KOPT-K1 (cell line): ENCODE measurements around the gene NRDE2.

Source experiments
- H3K27ac ChIP-seq: fragments of 200-600 bp; sonication (generic); 2 replicates; pipeline ENCODE4 v1.5.1; 2016; ENCODE audit warnings: antibody characterized with exemption, mild to moderate bottlenecking, low read depth, low read length; ENCODE audit not compliant: poor library complexity, severe bottlenecking
- H3K36me3 ChIP-seq: fragments of 200-600 bp; sonication (generic); 2 replicates; pipeline ENCODE4 v1.5.1; 2017; ENCODE audit warnings: antibody characterized with exemption, mild to moderate bottlenecking, low read length, moderate library complexity; ENCODE audit not compliant: insufficient read depth
- H3K9me3 ChIP-seq: fragments of 200-600 bp; sonication (generic); 2 replicates; pipeline ENCODE4 v1.5.1; 2017; ENCODE audit warnings: antibody characterized with exemption, low read length, mild to moderate bottlenecking; ENCODE audit not compliant: insufficient read depth, poor library complexity, severe bottlenecking

The NRDE2 gene

DNA sequence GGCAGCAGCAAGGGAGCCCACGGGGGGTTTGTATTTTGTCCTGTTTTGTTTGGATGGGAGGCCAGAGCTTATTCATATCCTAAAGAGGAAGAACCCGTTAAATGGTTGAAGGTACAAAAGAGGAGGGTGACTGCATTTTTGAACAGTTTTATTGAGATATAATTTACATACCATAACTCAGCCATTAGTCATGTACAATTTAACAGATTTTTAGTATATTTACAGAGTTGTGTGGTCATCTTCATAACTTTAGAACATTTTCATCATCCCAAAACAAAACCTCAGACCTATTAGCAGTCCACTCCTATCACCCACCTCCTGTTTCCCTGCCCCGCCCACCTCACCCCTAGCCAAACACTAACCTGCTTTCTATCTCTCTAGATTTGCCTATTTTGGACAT lies 12.6 kb downstream of the NRDE2 start:
- no peak overlapping the region for H3K27ac ChIP-seq
- peaks cover 61% of the 10 kb centered on the region for H3K36me3 ChIP-seq

DNA sequence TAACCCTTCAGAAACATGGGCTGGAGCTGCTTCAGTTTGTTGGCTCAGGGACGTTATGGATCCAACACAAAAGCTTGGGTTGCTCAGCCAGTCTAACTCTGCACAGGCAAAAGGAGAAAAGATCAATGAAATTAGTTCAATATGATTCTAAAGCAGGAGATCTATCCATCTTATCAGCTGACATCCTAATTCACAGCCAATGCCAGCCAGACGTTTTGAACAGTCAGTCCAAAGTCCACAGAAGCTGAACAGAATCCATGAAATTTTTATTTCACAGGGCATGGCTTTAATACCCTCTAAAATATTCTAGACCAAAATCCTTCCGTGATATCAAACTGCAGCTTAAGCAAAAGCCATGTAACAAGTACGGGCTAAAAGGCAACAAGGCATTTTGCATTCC lies 13.7 kb downstream of the NRDE2 start:
- Histone ChIP-seq H3K36me3 (peaks cover 73% of the 10 kb centered on the region), H3K9me3 (peaks cover 14% of the 10 kb centered on the region), H3K27ac (no peak overlapping the region)

More for the DNA sequence above, 12.6 kb downstream of the NRDE2 start:
- peaks cover 14% of the 10 kb centered on the region for H3K9me3 ChIP-seq

DNA sequence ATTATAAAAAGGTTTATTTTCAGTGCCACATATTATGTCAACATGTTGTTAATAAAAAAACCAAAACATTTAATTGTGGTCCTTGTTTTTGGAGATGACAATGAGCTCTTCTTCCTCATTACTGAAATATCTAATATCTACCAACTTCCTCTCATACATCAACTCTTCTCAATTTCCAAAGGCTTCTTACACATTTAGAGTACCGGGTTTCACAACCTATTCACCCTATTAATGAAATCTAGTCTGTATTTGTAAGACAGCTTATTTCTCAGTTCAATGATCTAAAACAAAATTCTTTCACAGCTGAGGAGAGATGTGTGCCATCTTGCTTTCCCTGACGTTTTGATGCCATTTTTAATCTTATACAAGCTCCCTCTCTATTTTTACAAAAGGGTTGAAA lies 14.5 kb downstream of the NRDE2 start:
- H3K27ac ChIP-seq: no peak overlapping the region
- H3K9me3 ChIP-seq: peaks cover 14% of the 10 kb centered on the region
- peaks cover 80% of the 10 kb centered on the region for H3K36me3 ChIP-seq

DNA sequence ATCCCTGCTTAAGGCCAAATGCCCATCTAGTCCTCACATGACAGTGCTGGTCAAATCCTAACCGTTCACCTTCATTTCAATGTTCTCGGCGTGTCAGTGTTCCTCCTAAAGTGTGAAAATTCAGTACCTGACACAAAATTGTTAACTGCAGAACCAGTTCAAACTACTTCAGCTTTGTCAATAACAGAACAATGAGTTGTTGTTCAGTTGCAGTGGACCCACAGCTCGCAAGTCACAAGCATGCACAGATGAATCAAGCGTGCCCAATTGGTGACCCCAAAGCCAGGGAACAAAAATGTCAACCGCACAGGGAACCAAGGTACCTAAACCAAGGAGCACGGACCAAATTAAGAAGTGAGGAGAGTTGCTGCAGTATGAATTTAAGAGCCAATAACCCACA lies 23.2 kb downstream of the NRDE2 start:
- peaks cover 94% of the 10 kb centered on the region for H3K36me3 ChIP-seq
- H3K9me3 ChIP-seq: no peaks in the 10 kb centered on the region

DNA sequence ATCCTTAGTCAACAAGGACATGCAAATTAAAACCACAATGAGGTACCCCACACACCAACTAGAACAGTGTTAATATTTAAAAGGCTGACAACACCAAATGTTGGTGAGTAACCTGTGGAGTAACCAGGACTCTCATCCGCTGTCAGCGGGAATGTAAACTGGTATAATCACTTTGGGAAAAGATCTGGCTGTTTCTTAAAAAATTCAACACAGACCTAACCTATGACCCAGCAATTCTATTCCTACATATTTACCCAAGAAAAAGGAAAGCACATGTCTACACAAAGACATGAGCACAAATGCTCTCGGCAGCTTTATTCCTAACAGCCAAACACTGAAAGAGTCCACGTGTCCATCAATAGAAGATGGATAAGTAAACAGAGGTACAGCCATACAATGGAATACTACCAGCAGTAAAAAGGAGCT lies 26.6 kb downstream of the NRDE2 start:
- H3K9me3 ChIP-seq: no peaks in the 10 kb centered on the region
- peaks cover 90% of the 10 kb centered on the region for H3K36me3 ChIP-seq
- no peak overlapping the region for H3K27ac ChIP-seq

More for the DNA sequence above, 23.2 kb downstream of the NRDE2 start:
- H3K27ac ChIP-seq: no peak overlapping the region

DNA sequence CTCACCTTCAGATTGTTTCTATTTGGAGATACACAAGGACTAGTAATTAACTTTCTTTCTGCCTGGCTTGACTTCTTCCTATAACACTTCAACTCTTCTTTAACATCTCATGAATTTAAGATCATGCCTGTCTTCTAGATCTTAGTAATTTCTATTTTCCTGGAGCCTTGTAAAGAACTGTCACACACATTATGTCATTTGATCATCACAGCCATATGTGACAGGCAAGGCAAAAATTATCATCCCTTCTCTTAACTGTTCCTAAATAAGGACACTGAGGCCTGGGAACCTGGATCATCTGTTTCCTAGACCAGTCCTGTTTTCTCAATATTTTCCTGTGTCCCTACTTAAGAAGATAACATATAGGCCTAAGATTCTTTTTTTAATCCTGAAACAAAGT lies 27.2 kb downstream of the NRDE2 start:
- peaks cover 89% of the 10 kb centered on the region for H3K36me3 ChIP-seq
- H3K9me3 ChIP-seq: no peaks in the 10 kb centered on the region
- no peak overlapping the region for H3K27ac ChIP-seq

DNA sequence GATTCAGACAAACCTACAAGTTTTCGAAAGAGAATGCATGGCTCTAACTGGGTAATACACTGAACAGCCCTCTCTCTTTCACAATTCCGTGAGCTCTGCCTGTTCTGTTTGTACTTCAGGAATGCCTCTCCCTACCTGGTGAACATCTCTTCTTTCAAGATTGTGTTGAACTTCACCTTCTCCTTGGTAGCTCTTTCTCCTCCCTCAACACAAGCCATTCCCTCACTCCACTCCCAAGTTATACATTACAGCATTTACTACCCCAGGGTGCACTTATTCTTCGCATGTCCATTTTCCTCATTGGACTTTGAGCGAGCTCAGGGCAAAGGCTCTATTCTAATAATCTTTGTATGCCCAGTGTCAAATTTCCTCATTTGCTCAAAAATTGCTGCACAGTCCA lies 28.3 kb downstream of the NRDE2 start:
- Histone ChIP-seq H3K27ac (no peak overlapping the region), H3K36me3 (peaks cover 89% of the 10 kb centered on the region), H3K9me3 (no peaks in the 10 kb centered on the region)

DNA sequence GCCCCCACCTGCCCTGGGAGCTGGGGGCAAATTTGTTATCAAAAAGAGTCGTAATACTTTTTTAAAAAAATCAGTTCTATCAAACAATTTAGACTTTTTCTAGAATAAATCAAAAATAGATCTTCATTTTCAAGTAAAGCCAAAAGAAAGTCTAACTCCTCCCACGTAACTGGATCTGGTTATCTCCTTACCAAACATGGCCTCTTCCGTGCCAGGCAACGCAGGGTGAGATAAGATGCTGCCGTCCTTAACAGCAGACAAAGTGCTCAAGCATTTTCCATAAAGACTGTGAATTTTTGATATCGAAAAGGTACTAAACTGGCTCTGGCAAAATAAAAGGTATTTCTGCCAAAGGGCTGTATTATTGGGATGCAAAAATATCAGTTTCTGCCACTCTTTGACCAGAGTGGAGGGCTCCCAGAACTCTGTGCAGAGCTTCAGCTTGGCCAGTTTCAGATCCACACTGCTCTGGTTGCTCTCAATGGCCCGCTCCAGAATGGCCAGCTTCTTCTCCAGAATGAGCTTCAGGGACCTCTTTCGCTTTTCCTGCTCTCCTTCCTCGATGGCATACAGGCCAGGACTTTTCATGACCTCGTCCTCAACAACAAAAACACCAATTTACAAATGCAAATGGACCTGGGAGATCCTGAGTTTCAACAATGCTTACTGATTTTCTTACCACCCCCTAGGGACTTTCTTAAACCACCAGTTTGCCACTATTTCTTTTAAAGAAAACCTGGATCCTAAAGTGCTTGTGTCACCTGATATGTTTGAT lies 29.0 kb downstream of the NRDE2 start:
- Histone ChIP-seq H3K36me3 (peaks cover 89% of the 10 kb centered on the region), H3K9me3 (no peaks in the 10 kb centered on the region), H3K27ac (no peak overlapping the region)

DNA sequence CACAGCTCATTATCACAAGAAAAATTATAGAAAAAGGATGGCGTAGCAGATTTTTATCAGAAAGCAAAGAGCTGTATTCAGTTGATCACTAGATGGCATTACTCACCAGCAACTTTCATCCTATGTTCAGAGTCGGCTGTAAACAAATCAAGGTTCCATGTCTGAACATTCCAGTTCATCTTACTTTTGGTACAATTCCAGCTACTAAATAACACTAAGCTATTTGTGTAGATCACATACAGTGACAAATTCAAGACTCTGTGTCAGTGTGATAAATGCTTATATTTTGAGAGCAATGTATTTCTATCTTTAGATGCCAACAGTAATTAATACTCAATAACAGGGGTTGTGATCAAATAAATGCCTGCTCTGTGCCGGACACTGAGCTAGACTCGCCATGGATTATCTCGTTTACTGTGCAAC lies 30.1 kb downstream of the NRDE2 start:
- Histone ChIP-seq H3K27ac (no peak overlapping the region), H3K9me3 (no peaks in the 10 kb centered on the region), H3K36me3 (peaks cover 92% of the 10 kb centered on the region)

DNA sequence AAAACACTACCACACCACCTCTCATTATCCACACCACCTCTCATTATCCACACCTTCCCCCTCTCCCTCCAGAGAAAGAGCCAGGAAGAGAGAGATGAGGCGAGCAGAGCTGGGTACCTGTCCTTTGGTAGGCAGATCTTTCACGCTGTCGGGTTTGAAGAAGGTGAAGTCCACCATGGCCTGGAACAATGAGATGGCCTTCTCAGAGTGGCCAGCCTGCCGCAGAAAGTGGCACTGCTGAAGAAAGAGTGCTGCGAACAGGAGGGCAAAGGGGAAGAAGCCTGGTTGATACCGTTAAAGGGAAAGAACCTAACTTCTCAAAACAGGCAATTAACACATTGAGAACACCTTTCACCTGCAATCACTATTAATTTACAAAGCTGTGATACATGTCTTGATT lies 30.6 kb downstream of the NRDE2 start:
- Histone ChIP-seq H3K36me3 (peaks cover 92% of the 10 kb centered on the region), H3K27ac (no peak overlapping the region), H3K9me3 (no peaks in the 10 kb centered on the region)

DNA sequence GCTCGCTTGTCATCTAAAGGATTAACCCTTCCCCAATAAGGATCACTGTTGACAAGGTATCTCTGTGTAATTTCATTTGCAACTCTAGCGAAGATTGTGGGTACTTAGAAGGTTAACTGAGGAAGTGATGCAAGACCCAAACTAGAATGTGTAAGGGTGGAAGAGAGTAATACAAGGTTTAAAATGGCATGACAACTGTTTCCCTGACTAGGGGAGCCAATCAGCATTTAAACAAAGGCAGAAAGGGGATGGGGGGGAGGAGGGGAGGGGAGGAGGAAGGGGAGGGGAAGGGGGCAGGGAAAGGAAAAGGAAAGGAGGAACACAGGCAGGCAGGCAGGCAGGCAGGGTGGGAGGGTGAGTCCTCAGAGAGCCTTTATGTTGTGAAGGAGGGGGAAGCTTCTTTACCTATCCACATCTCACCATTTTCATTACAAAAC lies 31.1 kb downstream of the NRDE2 start:
- Histone ChIP-seq H3K27ac (no peak overlapping the region), H3K9me3 (no peaks in the 10 kb centered on the region), H3K36me3 (peaks cover 92% of the 10 kb centered on the region)

DNA sequence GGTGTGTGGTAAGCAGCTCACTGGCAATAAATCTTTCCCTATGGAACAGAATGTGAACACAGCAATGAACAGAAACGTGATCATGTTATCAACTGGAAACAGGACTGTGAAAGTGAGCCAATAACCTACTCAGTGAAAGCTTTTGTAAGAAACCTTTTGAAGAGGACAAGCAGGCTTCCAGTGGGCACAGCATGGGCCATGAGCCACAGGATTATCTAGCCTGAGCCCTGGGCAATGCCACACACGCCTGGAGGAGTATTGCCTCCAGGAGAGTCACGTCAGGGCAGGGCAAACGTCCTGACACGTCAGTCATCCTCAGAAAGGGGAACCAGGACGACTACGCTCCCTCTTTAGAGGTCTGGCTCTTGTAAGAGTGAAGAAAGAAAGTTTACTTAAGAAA lies 32.3 kb downstream of the NRDE2 start:
- H3K9me3 ChIP-seq: no peaks in the 10 kb centered on the region
- peaks cover 91% of the 10 kb centered on the region for H3K36me3 ChIP-seq
- no peak overlapping the region for H3K27ac ChIP-seq

DNA sequence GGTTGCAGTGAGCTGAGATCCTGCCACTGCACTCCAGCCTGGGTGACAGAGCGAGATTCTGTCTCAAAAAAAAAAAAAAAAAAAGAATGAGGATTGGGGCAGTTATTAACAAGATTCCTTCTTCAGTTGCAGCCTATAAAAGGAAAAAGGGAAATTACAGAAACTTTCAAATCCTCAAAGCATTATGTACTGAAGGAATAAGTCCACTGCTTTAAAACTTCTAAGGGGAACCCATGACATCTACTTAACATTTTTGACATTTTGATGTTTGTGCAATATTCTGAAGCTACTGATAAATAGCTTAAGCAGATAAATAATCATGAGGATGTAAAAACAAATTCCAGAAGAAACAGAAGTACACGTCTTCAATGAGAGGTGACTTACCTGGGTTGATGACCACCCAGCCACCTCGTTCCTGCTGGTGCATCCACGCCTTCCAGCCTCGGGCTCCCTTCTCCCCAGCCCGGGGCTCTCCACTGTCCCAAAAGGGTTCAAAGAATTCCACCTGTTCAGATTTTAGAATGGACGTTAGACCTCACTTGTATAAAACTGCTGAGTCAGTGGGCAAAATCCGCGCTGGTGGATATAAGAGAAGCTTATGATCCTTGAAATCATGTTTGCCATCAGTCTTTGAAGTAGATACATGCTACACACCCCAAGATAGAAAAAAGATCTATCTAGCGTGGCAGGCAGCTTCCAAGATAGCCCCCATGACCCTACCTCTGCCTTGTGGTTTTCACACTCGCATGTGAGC lies 33.7 kb downstream of the NRDE2 start:
- peaks cover 91% of the 10 kb centered on the region for H3K36me3 ChIP-seq
- H3K27ac ChIP-seq: no peak overlapping the region
- H3K9me3 ChIP-seq: no peaks in the 10 kb centered on the region

DNA sequence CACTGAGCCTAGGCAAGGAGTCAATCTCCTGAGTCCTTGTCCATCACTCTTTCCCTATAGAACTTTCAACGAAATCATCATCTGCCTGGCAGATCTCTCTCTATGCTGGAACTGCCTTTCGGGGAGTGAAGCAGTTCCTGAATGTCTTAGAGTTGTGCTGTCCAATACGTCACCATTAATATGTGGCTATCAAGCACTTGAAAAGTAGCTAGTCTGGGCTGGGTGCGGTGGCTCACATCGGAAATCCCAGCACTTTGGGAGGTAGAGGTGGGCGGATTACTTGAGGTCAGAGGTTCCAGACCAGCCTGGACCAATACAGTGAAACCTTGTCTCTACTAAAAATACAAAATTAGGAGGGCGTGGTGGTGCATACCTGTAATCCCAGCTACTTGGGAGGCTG lies 35.1 kb downstream of the NRDE2 start:
- no peak overlapping the region for H3K27ac ChIP-seq
- H3K36me3 ChIP-seq: peaks cover 91% of the 10 kb centered on the region
- H3K9me3 ChIP-seq: no peaks in the 10 kb centered on the region

DNA sequence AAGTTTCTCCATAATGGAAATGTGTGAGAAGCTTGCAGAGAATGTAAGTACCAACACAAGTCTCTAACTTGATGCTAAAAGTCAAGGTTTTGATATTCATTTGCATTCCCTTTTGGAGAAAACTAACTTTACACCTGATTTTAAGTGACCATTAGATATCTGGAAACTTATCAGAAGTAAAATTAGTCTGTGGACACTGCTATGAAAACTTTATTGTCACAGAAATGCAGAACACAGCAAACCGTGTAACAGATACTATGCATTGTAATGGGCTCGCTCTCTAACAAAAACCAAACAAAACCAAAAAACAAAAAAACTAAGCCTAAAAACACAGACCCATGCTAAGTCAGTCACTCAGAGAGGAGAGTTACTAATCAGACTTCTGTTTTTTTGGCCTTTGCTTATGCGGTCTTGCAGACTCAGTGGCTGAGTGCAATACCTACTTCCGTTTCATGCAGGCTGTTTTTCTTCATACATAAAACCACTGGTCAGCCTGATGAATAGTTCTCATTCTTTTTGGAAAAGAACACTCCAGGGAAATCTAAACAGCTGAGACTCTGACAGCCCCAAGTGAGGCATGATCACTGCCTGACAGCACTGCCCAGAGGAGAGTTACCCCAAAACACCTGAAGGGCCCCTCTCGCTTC lies 35.7 kb downstream of the NRDE2 start:
- H3K27ac ChIP-seq: no peak overlapping the region
- no peaks in the 10 kb centered on the region for H3K9me3 ChIP-seq
- peaks cover 91% of the 10 kb centered on the region for H3K36me3 ChIP-seq
